Right cardiac atrium (tissue), 5 donors: Measurements from ENCODE around the gene SPEF1. TPM values are rescaled to one million over a fixed set of nuclear protein-coding genes. Genes with fewer than 3 reads are reported as not detected.

Experiments
- polyA plus RNA-seq: library from polyadenylated mRNA; stranded (reverse); fragments of 200-250 nt; gene quantifications from one replicate; pipeline ENCODE4 v1.2.3, GENCODE V29; 2013
- total RNA-seq, 4 donors: library from RNA; stranded (reverse); fragmentation: NEBNext Ultra II Directional; extraction: Animal tissue kit (Norgen Biotek cat#: 25700); gene quantifications; one replicate each; pipeline ENCODE4 v1.2.1, GENCODE V29; 2021
- donor health status: healthy with polysubstance abuse.
- donor health status: DM: no; HTN: yes; CAD: no.
- donor health status: DM: no; HTN: no; CAD: no.
- donor health status: DM: no; HTN: yes; CAD: no; lungs with severe emphysema.
- donor health status: DM: yes; HTN: yes; CAD: no.

SPEF1 gene
- total and polyA plus RNA-seq, 5 donors, result 0.07 to 0.50 TPM; not detected in 3

Other genes with a start within 250 kb of the SPEF1 start
- not detected for gene GFRA4, start 118.0 kb downstream of the SPEF1 start, total RNA-seq
- not detected for gene GFRA4, start 118.0 kb downstream of the SPEF1 start, polyA plus RNA-seq
- 10 to 100 TPM; 11.5 to 23.7 (median 12.1) TPM for gene ADAM33, start 99.4 kb downstream of the SPEF1 start, total RNA-seq
- 30.5 TPM for gene ADAM33, start 99.4 kb downstream of the SPEF1 start, polyA plus RNA-seq
- 10 to 100 TPM in 1 of 4 donors, 1 to 10 TPM in 3; 6.7 to 12.3 (median 8.8) TPM for gene SIGLEC1, start 68.8 kb downstream of the SPEF1 start, total RNA-seq
- gene SIGLEC1, start 68.8 kb downstream of the SPEF1 start, polyA plus RNA-seq, result 4.2 TPM
- 10 to 100 TPM in 1 of 4 donors, 1 to 10 TPM in 3; 6.1 to 13.0 (median 7.1) TPM for gene HSPA12B, start 48.8 kb downstream of the SPEF1 start, total RNA-seq
- 8.9 TPM for gene HSPA12B, start 48.8 kb downstream of the SPEF1 start, polyA plus RNA-seq
- 10 to 100 TPM; 11.7 to 13.7 (median 12.1) TPM for gene ADISSP, start 13.7 kb downstream of the SPEF1 start, total RNA-seq
- 12.6 TPM for gene ADISSP, start 13.7 kb downstream of the SPEF1 start, polyA plus RNA-seq
- 10 to 100 TPM; 63.9 to 92.7 (median 72.1) TPM for gene CENPB, start 5.3 kb upstream of the SPEF1 start, total RNA-seq
- gene CENPB, start 5.3 kb upstream of the SPEF1 start, polyA plus RNA-seq, result 67.4 TPM
- gene CDC25B, start 14.9 kb upstream of the SPEF1 start, total RNA-seq, result 10 to 100 TPM in 3 of 4 donors, 1 to 10 TPM in 1; 10.0 to 12.2 (median 11.4) TPM
- gene CDC25B, start 14.9 kb upstream of the SPEF1 start, polyA plus RNA-seq, result 7.9 TPM
- 10 to 100 TPM; 12.3 to 17.2 (median 13.5) TPM for gene AP5S1, start 39.1 kb upstream of the SPEF1 start, total RNA-seq
- gene AP5S1, start 39.1 kb upstream of the SPEF1 start, polyA plus RNA-seq, result 12.5 TPM
- gene MAVS, start 65.4 kb upstream of the SPEF1 start, total RNA-seq, result 10 to 100 TPM; 28.5 to 32.6 (median 30.1) TPM
- gene MAVS, start 65.4 kb upstream of the SPEF1 start, polyA plus RNA-seq, result 30.0 TPM
- gene PANK2, start 107.9 kb upstream of the SPEF1 start, total RNA-seq, result 10 to 100 TPM; 22.1 to 24.4 (median 23.2) TPM
- gene PANK2, start 107.9 kb upstream of the SPEF1 start, polyA plus RNA-seq, result 16.2 TPM
- 1 to 10 TPM; 5.6 to 8.6 (median 6.8) TPM for gene RNF24, start 234.1 kb upstream of the SPEF1 start, total RNA-seq
- gene RNF24, start 234.1 kb upstream of the SPEF1 start, polyA plus RNA-seq, result 1.8 TPM